SK-N-MC (cell line): Measurements from ENCODE around the gene PDE1C.

Source experiments
- EZH2 ChIP-seq: fragments of 200-600 bp; sonication (generic); IDR thresholded peaks from one replicate; pipeline ENCODE4 v1.6.1; 2017; ENCODE audit warnings: antibody characterized with exemption
- FOXP2 ChIP-seq: optimal IDR thresholded peaks from 2 replicates; pipeline ENCODE3; 2011; ENCODE audit warnings: mild to moderate bottlenecking, moderate library complexity; ENCODE audit not compliant: insufficient read depth; ENCODE audit errors: extremely low read length, control extremely low read depth
- POLR2AphosphoS5 ChIP-seq: IDR thresholded peaks from 2 replicates; pipeline ENCODE4 v1.6.1; 2012; ENCODE audit warnings: mild to moderate bottlenecking, low read depth, low read length, borderline replicate concordance

DNA sequence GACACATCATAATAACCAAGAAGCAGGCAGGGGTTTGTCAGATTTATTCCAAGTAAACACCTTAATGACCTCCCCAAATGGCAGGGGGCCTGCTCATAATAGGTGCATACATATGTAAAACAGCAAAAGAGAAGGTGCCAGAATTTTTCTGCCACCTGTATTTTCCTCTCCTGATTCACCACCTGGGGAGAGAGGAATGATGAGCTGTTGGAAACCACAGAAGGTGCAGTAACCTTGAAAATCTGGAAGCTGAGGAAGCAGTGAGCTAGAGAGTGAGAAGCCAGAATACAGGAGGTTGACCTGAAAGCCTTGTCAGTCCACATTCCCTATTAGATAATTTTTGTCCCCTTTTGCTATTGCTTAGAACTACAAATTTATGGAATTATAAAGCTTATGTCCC is 46.2 kb upstream of the PDE1C start:
- no peak for TF ChIP-seq EZH2
- no peak for TF ChIP-seq POLR2AphosphoS5
- TF ChIP-seq FOXP2 = no peak
